SU-DHL-6 (cell line): Measurements from ENCODE around the gene GLRA1.

ENCODE experiments used
- CTCF ChIP-seq: fragments of 200-600 bp; sonication (generic); IDR thresholded peaks from one replicate; pipeline ENCODE4 v1.5.1; 2017; ENCODE audit warnings: antibody characterized with exemption, mild to moderate bottlenecking, low read length, moderate library complexity; ENCODE audit not compliant: insufficient read depth, poor library complexity, severe bottlenecking
- EZH2phosphoT487 ChIP-seq: fragments of 200-600 bp; sonication (generic), shearing (Covaris generic); conservative IDR thresholded peaks from 2 replicates; pipeline ENCODE4 v1.6.1; 2018; ENCODE audit warnings: mild to moderate bottlenecking, antibody characterized with exemption, low read length, moderate library complexity, mixed read lengths

- TF ChIP-seq CTCF (no peak), EZH2phosphoT487 (no peak)
Observed at GRCh38 chr5:151872701-151873100, 52.0 kb downstream of the GLRA1 start.
